GM20000 (cell line): ENCODE measurements around the gene CDC37.

ENCODE experiments used
- DNase-seq: peaks from one replicate; pipeline ENCODE4 v3.0.0; 2012; ENCODE audit warnings: low spot score
- TF ChIP-seq, protein P1 (sequence below): IDR thresholded peaks from 2 replicates; pipeline ENCODE4 v1.5.1; 2012; ENCODE audit warnings: mild to moderate bottlenecking, control low read depth; ENCODE audit errors: extremely low read depth, missing control alignments

Gene CDC37

DNA sequence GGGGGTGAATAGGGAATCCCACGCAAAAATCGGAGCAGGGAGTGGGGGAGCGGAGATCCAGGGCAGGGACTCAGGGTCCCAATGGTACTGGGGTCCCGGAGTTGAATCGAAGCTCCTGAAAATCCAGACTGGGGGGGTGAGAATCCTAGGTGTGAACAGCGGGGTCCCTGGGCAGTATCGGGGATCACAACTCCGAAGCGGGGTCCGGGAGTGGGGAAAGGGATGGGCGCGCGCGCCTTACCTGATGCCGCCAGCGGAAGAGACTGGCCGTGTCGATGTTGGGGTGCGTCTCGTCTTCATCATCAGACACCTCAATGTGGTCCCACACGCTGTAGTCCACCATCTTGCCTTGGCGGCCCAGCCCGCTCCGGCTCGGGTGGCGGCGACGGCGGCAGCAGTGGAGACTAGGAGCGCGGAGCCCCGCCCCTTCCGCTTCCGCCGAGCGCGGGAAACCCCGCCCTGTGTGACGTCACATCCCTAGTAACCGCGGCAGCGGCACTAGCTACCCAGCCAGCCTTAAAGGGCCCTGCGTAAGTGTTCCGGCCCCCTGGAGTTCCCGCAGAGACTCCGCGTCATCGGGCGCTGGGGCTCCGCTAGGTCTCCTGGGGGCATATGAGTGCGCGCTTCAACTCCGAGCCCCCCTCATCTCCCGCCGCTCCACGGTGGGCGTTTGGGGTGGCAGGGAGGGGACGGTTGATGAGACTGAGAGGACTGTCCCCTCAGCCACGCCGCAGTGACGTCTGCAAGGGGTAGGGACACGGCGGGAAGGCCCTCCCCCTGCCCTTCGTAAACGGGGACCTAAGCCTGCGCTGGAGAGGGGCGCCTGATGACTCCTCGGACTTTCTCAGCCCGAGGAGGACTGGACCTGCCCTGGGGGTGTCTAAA lies at the start of gene CDC37:
Gene CDC37 (minus strand): TSS at position 406 of the 885 bp plus-strand sequence. CDS start 63 bp downstream, at position 343.
- TF ChIP-seq, protein P1, sequence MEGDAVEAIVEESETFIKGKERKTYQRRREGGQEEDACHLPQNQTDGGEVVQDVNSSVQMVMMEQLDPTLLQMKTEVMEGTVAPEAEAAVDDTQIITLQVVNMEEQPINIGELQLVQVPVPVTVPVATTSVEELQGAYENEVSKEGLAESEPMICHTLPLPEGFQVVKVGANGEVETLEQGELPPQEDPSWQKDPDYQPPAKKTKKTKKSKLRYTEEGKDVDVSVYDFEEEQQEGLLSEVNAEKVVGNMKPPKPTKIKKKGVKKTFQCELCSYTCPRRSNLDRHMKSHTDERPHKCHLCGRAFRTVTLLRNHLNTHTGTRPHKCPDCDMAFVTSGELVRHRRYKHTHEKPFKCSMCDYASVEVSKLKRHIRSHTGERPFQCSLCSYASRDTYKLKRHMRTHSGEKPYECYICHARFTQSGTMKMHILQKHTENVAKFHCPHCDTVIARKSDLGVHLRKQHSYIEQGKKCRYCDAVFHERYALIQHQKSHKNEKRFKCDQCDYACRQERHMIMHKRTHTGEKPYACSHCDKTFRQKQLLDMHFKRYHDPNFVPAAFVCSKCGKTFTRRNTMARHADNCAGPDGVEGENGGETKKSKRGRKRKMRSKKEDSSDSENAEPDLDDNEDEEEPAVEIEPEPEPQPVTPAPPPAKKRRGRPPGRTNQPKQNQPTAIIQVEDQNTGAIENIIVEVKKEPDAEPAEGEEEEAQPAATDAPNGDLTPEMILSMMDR, result no peak
- peak; percentile 99 for DNase-seq

DNA sequence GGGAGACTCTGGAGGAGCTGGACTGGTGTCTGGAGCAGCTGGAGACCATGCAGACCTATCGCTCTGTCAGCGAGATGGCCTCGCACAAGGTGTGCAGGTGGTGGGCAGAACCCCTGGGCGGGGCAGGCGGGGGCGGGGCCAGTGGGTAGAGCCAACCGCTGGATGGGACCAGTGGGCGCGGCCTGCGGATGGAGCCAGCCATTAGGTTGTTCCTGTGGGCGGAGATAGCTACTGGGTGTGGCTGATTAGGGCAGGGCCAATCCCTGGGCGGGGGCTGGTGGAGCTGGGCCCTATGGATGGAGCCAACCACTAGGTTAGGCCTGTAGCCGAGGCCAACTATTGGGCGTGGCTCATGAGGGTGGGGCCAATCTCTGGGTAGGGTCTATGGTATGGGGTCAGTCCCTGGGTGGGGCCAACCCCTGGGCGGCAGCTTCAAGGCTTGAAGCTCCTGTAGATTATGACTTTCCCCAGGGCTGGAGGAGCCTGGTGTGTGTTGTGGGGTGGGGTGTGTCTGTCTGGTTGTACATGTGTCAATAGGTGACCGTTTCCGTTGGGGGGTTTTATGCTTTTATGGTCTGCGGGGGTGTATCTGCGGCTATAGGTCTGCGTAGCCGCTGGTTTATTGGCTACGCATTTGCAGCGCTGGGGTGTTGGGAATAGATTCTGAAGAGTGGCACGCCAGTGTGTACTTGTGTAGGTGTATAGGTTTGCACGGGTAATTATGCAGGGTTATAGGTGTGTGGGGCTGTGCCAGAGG lies 47.7 kb upstream of the CDC37 start:
- TF ChIP-seq, protein P1, result no peak
- no peak for DNase-seq

DNA sequence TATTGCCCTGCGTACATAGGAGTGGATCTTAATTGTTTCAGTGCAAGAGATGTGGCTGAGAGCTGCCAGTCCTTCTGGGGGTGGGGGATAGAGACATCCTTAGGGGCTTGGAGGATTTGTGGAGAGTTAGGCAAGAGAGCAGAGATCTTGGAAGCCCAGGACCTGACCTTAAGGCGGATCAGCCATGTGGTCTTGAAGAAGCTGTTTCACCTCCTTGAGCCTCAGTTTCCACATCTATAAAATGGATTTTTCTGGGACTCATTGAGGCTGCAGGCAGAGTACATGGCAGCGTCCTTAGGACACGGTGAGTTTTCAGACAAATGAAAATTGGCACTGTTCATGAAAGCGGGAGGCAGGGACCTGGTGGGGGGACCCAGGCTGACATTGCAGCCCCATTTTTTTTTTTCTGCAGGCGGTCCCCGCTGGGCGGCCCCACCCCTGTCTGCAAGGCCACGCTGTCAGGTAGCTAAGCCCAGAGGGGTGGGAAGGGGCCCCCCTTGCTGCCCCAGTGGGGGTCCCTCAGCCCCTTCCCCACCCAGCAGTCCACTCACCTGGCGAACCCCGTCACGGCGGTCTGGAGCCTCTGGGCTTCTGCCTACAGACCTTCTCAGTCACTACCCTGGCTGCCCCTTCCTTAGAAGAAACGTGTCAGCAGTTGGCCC lies 47.0 kb upstream of the CDC37 start:
- no peak for DNase-seq
- TF ChIP-seq, protein P1, result no peak

DNA sequence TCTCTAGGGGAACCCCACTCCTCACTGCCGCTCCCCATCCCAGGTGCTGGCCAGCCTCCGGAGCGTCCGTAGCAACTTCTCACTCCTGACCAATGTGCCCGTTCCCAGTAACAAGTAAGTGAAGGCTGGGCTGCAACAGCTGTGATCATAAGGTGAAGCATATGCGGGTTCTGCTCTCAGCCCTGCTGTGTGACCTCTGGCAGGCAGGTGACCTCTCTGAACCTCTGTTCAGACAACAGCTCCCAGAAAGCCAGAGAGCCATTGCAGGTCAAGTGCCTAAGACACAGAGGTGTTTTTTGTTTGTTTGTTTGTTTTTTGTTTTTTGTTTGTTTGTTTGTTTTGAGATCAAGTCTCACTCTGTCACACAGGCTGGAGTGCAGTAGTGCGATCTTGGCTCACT lies 45.7 kb upstream of the CDC37 start:
- DNase-seq, result no peak
- TF ChIP-seq, protein P1, result no peak

DNA sequence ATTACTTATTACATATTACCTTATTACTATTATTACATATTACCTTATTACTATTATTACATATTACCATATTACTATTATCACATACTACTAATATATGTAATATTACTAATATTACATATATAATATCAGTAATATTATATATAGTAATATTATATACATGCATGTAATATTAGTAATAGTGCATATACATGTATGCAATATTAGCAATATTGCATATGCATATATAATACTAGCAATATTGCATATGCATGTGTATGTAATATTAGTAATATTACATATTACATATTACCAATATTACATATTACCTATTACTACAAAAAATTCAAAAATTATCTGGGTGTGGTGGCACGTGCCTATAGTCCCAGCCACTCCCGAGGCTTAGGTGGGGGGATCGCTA lies 39.4 kb upstream of the CDC37 start:
- TF ChIP-seq, protein P1, result no peak
- DNase-seq, result no peak

DNA sequence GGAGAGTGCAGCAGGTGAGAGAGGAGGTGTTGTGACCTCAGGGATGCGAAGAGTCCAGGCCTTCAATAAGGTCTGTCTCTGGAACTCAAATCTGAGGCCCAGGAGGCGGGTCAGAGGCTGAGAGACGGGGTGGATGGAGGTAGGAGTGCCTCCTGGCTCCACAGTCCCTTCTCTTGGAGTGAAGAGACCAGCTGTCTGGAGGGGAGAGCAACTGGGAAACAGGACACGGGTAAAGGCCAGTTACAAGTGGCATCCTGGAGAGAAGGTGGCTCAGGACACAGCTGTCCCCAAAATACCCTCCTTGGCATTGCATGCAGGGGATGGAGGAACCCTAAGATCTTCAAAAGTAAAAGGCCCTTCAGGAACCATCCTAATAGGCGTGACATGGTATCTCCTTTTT lies 36.2 kb upstream of the CDC37 start:
- TF ChIP-seq, protein P1, result no peak
- DNase-seq, result no peak
